Measurements from ENCODE around the gene EFR3B. TPM values are rescaled to one million over a fixed set of nuclear protein-coding genes. Genes with fewer than 3 reads are reported as not detected.

The EFR3B gene
- total RNA-seq, 1 experiment from 2014 or later, result 0.09 TPM

DNA sequence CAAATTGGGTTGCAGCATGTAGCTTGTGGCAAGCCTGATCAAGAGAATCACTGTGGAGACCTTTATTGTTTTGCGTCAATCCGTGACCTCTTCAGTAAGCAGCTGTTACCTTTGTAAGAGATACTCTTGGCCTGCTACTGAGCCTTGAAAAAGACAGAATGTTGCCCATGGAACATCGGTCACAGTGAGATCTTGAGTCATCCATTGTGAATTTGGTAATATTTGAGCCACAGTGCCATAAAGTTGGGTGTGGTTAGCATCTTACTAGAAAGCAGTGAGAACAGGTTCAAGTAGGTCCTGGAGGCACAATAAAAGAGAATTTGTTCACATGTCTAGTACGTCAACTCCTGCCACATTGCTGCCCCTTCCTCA lies 12.7 kb upstream of the EFR3B start:
- Mint-ChIP-seq H3K9me3 (ENCODE audit: unreplicated experiment) (peaks cover 7% of the 10 kb centered on the region), H3K36me3 (ENCODE audit: insufficient read depth, unreplicated experiment) (no peaks in the 10 kb centered on the region), H3K4me3 (ENCODE audit: unreplicated experiment) (no peak overlapping the region), H3K27ac (ENCODE audit: low read depth, unreplicated experiment) (no peak overlapping the region), H3K4me1 (ENCODE audit: insufficient read depth, unreplicated experiment) (no peaks in the 10 kb centered on the region), H3K27me3 (ENCODE audit: insufficient read depth, unreplicated experiment) (peaks cover 55% of the 10 kb centered on the region)
- ChIA-PET POLR2A (no interaction called here), CTCF (interaction anchor here (0.6 kb wide), 1 partner anchor 944 kb away, joined by 6 read pairs; no protein-coding TSS in a partner anchor)
- intact Hi-C loops (cut with micrococcal nuclease), result no loop called here
- TF ChIP-seq, protein P1, sequence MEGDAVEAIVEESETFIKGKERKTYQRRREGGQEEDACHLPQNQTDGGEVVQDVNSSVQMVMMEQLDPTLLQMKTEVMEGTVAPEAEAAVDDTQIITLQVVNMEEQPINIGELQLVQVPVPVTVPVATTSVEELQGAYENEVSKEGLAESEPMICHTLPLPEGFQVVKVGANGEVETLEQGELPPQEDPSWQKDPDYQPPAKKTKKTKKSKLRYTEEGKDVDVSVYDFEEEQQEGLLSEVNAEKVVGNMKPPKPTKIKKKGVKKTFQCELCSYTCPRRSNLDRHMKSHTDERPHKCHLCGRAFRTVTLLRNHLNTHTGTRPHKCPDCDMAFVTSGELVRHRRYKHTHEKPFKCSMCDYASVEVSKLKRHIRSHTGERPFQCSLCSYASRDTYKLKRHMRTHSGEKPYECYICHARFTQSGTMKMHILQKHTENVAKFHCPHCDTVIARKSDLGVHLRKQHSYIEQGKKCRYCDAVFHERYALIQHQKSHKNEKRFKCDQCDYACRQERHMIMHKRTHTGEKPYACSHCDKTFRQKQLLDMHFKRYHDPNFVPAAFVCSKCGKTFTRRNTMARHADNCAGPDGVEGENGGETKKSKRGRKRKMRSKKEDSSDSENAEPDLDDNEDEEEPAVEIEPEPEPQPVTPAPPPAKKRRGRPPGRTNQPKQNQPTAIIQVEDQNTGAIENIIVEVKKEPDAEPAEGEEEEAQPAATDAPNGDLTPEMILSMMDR (IDR thresholded peaks at IDR 0.05; ENCODE audit: unreplicated experiment), result no peak
- BruUV-seq (replicated peaks), result no TSS peak
- DNase-seq (ENCODE audit: unreplicated experiment), result peak; percentile 28

DNA sequence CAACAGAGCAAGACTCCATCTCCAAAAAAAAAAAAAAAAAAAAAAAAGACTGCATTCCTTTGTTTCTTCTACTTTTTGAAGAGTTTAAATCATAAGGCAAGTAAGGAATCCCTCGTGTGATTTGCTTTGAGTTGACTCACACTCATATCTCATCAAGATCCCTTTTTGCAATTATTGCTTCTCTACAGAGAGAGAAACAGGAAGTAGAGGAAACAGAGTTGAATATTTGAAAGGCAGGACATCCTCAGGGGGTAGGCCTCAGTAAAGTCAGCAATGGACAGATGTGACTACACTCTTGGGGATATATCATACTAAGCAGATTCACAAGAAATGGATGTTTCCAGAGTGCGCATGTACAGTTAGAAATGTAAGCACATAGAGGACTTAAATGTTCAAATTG lies 11.2 kb upstream of the EFR3B start:
- no TSS peak for BruUV-seq (replicated peaks)
- ChIA-PET CTCF (interaction anchor here (0.6 to 1.3 kb wide), 2 partner anchors 11 to 83 kb away, joined by 3 to 4 read pairs; partner anchors contain the start of gene EFR3B), POLR2A (no interaction called here)
- Mint-ChIP-seq H3K27me3 (ENCODE audit: insufficient read depth, unreplicated experiment) (peaks cover 41% of the 10 kb centered on the region), H3K36me3 (ENCODE audit: insufficient read depth, unreplicated experiment) (no peaks in the 10 kb centered on the region), H3K4me1 (ENCODE audit: insufficient read depth, unreplicated experiment) (peaks cover 7% of the 10 kb centered on the region), H3K4me3 (ENCODE audit: unreplicated experiment) (no peak overlapping the region), H3K27ac (ENCODE audit: low read depth, unreplicated experiment) (no peak overlapping the region), H3K9me3 (ENCODE audit: unreplicated experiment) (peaks cover 7% of the 10 kb centered on the region)
- no peak for DNase-seq (ENCODE audit: unreplicated experiment)
- TF ChIP-seq, protein P1 (IDR thresholded peaks at IDR 0.05; ENCODE audit: unreplicated experiment), result no peak
- intact Hi-C loops (cut with micrococcal nuclease), result no loop called here

DNA sequence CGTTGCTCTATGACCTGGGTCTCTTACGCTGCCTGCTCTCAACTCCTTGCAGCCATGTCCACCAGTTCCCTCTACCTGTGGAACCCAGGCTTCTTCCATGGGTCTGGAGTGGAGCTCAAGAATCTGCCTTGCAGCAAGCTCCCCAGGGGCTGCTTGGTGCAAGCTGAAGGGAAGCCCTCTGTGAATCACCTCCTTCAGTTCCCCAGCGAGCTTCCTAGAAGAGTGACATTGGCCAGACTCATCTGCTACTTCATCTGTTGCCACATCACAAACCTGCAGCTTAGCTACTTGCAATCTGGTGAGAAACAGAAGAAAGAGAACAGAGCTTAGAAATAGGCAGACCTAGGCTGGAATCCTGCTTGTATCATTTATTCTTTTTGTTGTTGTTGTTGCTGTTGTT lies 9.8 kb upstream of the EFR3B start:
- ChIA-PET CTCF (interaction anchor here (1.1 kb wide), 1 partner anchor 97 kb away, joined by 4 read pairs; no protein-coding TSS in a partner anchor), POLR2A (interaction anchor here (0.6 kb wide), 1 partner anchor 96 kb away, joined by 3 read pairs; no protein-coding TSS in a partner anchor)
- intact Hi-C loops (cut with micrococcal nuclease), result no loop called here
- peaks cover 39% of the 10 kb centered on the region for H3K27me3 Mint-ChIP-seq (ENCODE audit: insufficient read depth, unreplicated experiment)
- no peak overlapping the region for H3K4me3 Mint-ChIP-seq (ENCODE audit: unreplicated experiment)
- peaks cover 7% of the 10 kb centered on the region for H3K4me1 Mint-ChIP-seq (ENCODE audit: insufficient read depth, unreplicated experiment)
- TF ChIP-seq, protein P1 (IDR thresholded peaks at IDR 0.05; ENCODE audit: unreplicated experiment), result no peak
- H3K27ac Mint-ChIP-seq (ENCODE audit: low read depth, unreplicated experiment), result no peak overlapping the region
- no TSS peak for BruUV-seq (replicated peaks)
- DNase-seq (ENCODE audit: unreplicated experiment), result peak; percentile 18
- H3K36me3 Mint-ChIP-seq (ENCODE audit: insufficient read depth, unreplicated experiment), result no peaks in the 10 kb centered on the region
- H3K9me3 Mint-ChIP-seq (ENCODE audit: unreplicated experiment), result peaks cover 7% of the 10 kb centered on the region

DNA sequence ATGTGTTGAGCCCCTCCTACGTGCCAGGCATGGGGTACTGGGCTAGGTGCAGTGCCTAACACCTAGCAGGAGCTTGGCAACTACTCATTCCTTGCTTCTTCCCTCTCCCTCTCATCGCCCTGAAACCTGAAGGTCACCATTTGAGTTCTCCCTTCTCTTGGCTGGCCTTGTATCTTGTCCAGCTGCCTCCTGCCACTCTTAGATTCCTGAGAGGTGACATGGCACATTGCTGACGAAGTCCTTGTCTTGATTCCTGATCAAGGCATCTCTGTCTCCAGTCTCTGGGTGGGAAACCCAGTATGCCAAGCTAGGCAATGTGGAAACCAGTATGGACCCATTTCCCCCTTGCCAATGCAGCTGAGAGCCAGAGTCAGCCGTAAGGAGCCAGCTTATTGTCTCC lies 9.0 kb upstream of the EFR3B start:
- H3K4me1 Mint-ChIP-seq (ENCODE audit: insufficient read depth, unreplicated experiment), result peaks cover 7% of the 10 kb centered on the region
- BruUV-seq (replicated peaks), result no TSS peak
- peaks cover 7% of the 10 kb centered on the region for H3K9me3 Mint-ChIP-seq (ENCODE audit: unreplicated experiment)
- ChIA-PET CTCF (interaction anchor here (1.1 kb wide), 1 partner anchor 96 kb away, joined by 4 read pairs; no protein-coding TSS in a partner anchor), POLR2A (no interaction called here)
- TF ChIP-seq, protein P1 (IDR thresholded peaks at IDR 0.05; ENCODE audit: unreplicated experiment), result no peak
- peaks cover 39% of the 10 kb centered on the region for H3K27me3 Mint-ChIP-seq (ENCODE audit: insufficient read depth, unreplicated experiment)
- no peak overlapping the region for H3K27ac Mint-ChIP-seq (ENCODE audit: low read depth, unreplicated experiment)
- no peak overlapping the region for H3K4me3 Mint-ChIP-seq (ENCODE audit: unreplicated experiment)
- no peak for DNase-seq (ENCODE audit: unreplicated experiment)
- no peaks in the 10 kb centered on the region for H3K36me3 Mint-ChIP-seq (ENCODE audit: insufficient read depth, unreplicated experiment)
- intact Hi-C loops (cut with micrococcal nuclease), result no loop called here

Measured in MCF 10A (cell line).